Upper lobe of right lung (tissue), 1 donor: ENCODE results near the gene CCDC157. TPM values are rescaled to one million over a fixed set of nuclear protein-coding genes. Genes with fewer than 3 reads are reported as not detected.
A peak's percentile ranks its signal among the peaks of the same experiment; 100 is the strongest.

Source experiments
- ATAC-seq: fragments of 200-7000 bp; cut with Tn5 transposase; one replicate; pipeline ENCODE4 v1.9.1; 2020; ENCODE audit warnings: mild to moderate bottlenecking, moderate library complexity
- DNase-seq: peaks from one replicate; pipeline ENCODE4 v3.0.0-alpha.2; 2020
- H3K27ac ChIP-seq: fragments of 200-600 bp; one replicate; pipeline ENCODE4 v1.8.0; 2022
- H3K27me3 ChIP-seq: fragments of 200-600 bp; one replicate; pipeline ENCODE4 v1.8.0; 2022; ENCODE audit warnings: mild to moderate bottlenecking
- H3K36me3 ChIP-seq: fragments of 200-600 bp; one replicate; pipeline ENCODE4 v1.8.0; 2022
- H3K4me1 ChIP-seq: fragments of 200-600 bp; one replicate; pipeline ENCODE4 v1.8.0; 2022
- H3K4me3 ChIP-seq: fragments of 200-600 bp; one replicate; pipeline ENCODE4 v1.8.0; 2022; ENCODE audit warnings: mild to moderate bottlenecking
- H3K9me3 ChIP-seq: fragments of 200-600 bp; one replicate; pipeline ENCODE4 v1.8.0; 2022
- intact Hi-C: fragments of 100-400 bp; cut with DNase I; formaldehyde crosslinking; loops from one replicate; pipeline ENCODE4 v1.11.0; 2022
- total RNA-seq: library from RNA; stranded (reverse); fragmentation: NEBNext Ultra II Directional; extraction: Animal tissue kit (Norgen Biotek cat#: 25700); gene quantifications from one replicate; pipeline ENCODE4 v1.2.1, GENCODE V29; 2021
- TF ChIP-seq, protein P1 (sequence below): fragments of 200-600 bp; IDR thresholded peaks from one replicate; pipeline ENCODE4 v1.8.0; 2022; ENCODE audit warnings: antibody characterized with exemption
- donor health status: DM: no; HTN: yes; CAD: no; lungs with severe emphysema.

Gene CCDC157
- total RNA-seq, 1 donor from 2014 or later, result 2.7 TPM

DNA sequence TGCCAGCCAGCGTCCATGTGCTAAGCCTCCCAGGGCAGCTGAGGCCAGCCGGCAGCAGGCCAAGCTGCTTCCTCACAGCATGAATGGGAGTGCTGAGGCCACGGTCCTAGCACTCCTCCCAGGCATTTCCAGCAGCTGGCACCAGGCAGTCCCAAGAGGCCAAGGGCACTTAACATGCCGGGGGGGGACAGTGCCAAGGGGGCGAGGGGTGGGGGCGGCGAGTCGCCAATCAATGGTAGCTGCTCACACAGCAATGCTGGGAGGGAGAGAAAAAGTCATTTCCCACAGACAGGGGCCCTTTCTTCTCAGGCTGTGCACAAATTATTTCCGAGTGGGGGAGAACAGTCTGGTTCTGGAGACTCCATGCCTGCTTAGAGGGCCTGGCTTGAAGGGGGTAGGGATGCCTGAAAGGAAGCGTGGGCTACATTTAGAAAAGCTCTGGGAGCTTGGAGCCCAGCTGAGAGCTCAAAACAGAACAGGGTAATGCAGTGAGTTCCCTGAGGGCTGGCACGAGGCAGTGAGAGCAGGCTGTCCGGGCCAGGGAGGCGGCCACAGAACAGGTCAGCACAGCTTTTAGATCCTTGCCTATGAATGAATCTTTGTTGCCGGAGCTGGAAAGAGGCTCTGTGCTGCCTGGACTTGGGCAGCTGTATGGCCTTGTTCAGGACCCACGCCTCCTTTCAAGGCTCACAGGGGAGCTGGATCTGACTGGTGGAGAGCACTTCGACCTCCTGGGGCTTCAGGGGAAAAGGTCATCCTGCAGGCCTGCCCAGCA, 15.7 kb upstream of the CCDC157 start:
- ATAC-seq (peak; percentile 21), DNase-seq (no peak)
- H3K27ac ChIP-seq, result no peak overlapping the region
- intact Hi-C loops, result no loop called here
- no peaks in the 10 kb centered on the region for H3K9me3 ChIP-seq
- no peaks in the 10 kb centered on the region for H3K4me1 ChIP-seq
- H3K4me3 ChIP-seq, result no peak overlapping the region
- peaks cover 100% of the 10 kb centered on the region for H3K36me3 ChIP-seq
- TF ChIP-seq, protein P1, sequence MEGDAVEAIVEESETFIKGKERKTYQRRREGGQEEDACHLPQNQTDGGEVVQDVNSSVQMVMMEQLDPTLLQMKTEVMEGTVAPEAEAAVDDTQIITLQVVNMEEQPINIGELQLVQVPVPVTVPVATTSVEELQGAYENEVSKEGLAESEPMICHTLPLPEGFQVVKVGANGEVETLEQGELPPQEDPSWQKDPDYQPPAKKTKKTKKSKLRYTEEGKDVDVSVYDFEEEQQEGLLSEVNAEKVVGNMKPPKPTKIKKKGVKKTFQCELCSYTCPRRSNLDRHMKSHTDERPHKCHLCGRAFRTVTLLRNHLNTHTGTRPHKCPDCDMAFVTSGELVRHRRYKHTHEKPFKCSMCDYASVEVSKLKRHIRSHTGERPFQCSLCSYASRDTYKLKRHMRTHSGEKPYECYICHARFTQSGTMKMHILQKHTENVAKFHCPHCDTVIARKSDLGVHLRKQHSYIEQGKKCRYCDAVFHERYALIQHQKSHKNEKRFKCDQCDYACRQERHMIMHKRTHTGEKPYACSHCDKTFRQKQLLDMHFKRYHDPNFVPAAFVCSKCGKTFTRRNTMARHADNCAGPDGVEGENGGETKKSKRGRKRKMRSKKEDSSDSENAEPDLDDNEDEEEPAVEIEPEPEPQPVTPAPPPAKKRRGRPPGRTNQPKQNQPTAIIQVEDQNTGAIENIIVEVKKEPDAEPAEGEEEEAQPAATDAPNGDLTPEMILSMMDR, result no peak
- no peaks in the 10 kb centered on the region for H3K27me3 ChIP-seq

DNA sequence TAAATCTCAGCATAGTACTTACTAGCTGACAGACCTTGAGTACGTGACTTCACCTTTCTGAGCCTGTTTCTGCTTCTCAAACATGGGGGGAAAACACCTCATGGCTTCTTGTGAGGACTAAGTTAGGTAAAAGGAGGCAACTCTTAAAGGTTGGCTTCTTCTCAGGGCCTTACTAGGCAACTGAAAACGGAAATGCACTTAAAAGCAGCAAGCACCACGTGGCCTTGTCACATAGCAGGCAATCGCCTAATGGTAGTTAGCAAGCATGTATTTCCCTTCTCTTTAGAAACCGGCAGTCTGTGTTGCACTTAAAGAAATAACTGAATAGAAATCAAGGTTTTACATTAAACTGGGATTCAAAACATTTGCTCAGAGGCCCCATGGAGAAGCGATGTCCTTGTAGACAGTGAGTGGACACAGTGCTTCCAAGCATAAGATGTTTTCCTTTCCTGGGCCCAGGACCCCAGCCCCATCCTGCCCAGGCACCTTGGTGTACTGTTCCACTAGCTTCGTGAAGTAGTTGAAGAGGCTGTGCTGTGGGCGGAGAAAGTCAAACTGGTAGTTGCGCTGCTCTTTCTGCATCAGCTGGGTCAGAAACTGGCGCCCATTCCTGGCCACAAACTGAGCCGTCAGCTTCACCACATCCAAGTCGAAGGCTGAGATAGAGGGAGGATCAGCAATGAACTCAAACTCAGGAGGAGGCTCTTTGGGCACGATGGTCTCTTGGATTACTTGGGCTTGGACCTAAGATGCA, 12.2 kb upstream of the CCDC157 start:
- TF ChIP-seq, protein P1, result no peak
- peaks cover 100% of the 10 kb centered on the region for H3K36me3 ChIP-seq
- H3K9me3 ChIP-seq, result no peaks in the 10 kb centered on the region
- intact Hi-C loops, result no loop called here
- H3K4me1 ChIP-seq, result peaks cover 19% of the 10 kb centered on the region
- DNase-seq (no peak), ATAC-seq (no peak)
- H3K4me3 ChIP-seq, result no peak overlapping the region
- no peaks in the 10 kb centered on the region for H3K27me3 ChIP-seq
- H3K27ac ChIP-seq, result no peak overlapping the region

DNA sequence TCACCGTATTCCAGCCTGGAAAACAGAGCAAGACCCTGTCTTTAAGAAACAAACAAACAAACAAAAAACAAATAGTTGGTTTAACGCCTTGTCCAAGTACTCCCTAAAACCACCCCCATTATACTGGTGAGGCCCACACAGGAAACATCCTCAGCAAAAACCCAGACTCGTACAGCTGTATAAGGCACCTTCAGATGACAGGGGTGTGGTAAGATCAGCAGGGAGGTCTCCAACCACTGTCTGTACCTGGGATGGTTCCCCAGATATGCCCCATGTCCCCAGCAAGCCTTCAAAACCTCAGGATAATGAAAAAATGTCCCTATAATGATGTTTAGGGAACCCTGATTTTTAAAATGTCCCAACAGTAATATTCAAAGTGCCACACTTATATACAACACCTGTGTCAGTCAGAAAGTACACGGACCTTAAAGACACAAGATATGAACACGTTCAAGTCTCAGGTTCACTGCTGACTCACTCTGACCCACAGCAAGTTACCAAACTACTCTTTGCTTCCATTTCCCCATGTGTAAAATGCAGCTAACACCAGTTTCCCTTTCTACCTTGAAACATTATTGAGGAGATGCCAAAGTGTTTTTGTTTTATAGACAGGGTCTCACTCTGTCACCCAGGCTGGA, 9.4 kb upstream of the CCDC157 start:
- ATAC-seq (no peak), DNase-seq (no peak)
- TF ChIP-seq, protein P1, result no peak
- Histone ChIP-seq H3K27ac (no peak overlapping the region), H3K4me1 (peaks cover 22% of the 10 kb centered on the region), H3K27me3 (no peaks in the 10 kb centered on the region), H3K9me3 (no peaks in the 10 kb centered on the region), H3K36me3 (peaks cover 100% of the 10 kb centered on the region), H3K4me3 (no peak overlapping the region)
- intact Hi-C loops, result no loop called here

DNA sequence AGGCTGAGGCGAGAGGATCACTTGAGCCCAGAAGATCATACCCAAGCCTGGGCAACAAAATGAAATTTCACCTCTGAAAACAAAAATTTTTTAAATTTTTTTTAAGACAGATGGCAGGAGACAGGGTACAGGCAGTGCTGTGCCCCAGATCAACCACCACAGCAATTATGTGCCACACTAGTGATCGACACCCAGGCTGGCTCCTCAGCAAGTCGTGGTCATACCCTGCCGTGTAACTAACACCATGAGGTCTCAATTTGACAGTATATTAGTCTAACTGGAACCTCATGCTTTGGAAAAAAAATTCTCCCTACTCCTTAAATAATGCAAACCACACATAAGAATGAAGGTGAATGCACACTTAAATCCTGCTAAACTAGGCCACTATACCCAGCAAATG, 8.4 kb upstream of the CCDC157 start:
- H3K27ac ChIP-seq, result peak overlapping the region; percentile 34
- DNase-seq (no peak), ATAC-seq (no peak)
- peaks cover 97% of the 10 kb centered on the region for H3K36me3 ChIP-seq
- H3K27me3 ChIP-seq, result no peaks in the 10 kb centered on the region
- peaks cover 27% of the 10 kb centered on the region for H3K4me1 ChIP-seq
- TF ChIP-seq, protein P1, result no peak
- no peaks in the 10 kb centered on the region for H3K9me3 ChIP-seq
- intact Hi-C loops, result no loop called here
- no peak overlapping the region for H3K4me3 ChIP-seq

DNA sequence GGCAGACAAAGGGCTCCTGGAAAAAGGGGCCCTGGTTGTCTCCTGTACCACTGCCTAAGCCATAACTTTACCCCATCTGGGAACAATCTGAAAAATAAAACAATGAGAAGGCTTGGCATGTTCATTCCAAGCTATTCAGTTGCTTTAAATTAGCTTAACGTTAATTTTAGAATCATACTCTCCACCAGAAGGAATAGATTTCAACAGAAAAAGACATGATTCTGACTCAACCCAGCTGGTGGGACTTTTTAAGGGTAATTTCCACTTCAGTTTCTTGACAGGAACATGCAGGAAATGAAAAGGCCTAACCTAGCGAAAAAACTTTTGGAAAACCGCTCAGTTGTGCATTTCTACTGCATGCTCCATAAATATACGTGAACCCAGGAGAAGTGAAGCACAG, 8.0 kb upstream of the CCDC157 start:
- peaks cover 29% of the 10 kb centered on the region for H3K4me1 ChIP-seq
- no peak for ATAC-seq
- H3K27me3 ChIP-seq, result no peaks in the 10 kb centered on the region
- no peak for DNase-seq
- intact Hi-C loops, result no loop called here
- H3K9me3 ChIP-seq, result no peaks in the 10 kb centered on the region
- peak overlapping the region; percentile 34 for H3K27ac ChIP-seq
- H3K4me3 ChIP-seq, result no peak overlapping the region
- H3K36me3 ChIP-seq, result peaks cover 93% of the 10 kb centered on the region
- TF ChIP-seq, protein P1, result no peak
